ENCODE data around the gene DAB2IP. TPM values are rescaled to one million over a fixed set of nuclear protein-coding genes. Genes with fewer than 3 reads are reported as not detected.
"Not testable (repeated sequence)": the region's sequence is repeated elsewhere in the genome, so short reads cannot be mapped to it uniquely, and the experiment has no call there.

The DAB2IP gene
- total RNA-seq, 1 donor from 2014 or later: 53.0 TPM

DNA sequence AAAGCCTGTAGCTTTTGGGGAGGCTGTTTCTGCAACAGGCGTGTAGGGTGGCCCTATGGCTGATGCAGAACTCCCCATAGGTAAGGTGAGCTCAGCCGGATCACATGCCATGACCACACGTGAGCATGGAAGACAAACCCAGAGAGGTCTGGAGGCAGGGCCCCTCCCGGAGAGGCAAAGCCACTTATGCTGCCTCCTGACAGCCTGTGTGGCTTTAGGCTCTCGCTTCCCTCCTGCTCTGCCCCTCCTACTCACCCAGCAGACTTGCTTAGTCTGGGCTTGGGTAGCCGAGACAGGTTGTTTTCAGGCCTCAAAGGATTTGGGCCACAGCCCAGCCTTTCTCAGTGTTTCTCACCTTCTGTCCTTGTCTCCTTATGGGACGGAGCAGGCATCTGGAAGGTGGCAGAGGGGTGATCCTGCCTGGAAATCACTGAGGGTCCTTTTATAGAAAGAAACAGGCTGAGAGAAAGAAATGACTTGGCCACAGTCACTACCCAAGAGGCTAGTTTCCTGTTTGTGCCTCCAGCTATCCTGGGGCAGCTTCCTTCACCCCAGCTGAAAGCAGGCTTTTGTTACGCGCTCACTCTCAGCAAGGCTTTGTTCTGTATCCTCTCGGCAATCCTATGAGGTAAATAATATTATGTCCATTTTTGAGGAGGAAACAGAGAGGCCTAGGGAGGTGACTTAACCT is 89.9 kb downstream of the DAB2IP start:
- DNase-seq (ENCODE audit: missing footprints): no peak
- intact Hi-C loops (cut with DNase I): loop anchor here (5.0 kb wide), 2 partner anchors 121 to 194 kb away; no protein-coding TSS in a partner anchor
- no peak for ATAC-seq

- not testable (repeated sequence) for ATAC-seq; DNase-seq (ENCODE audit: missing footprints)
- intact Hi-C loops (cut with DNase I): loop anchor here (2.0 to 5.0 kb wide), 4 partner anchors 17 to 195 kb away; no protein-coding TSS in a partner anchor
Observed at GRCh38 chr9:121741919-121742283, 90.5 kb downstream of the DAB2IP start.

GRCh38 chr9:121742923-121743322 is 91.5 kb downstream of the DAB2IP start:
- ATAC-seq (no peak), DNase-seq (ENCODE audit: missing footprints) (no peak)
- intact Hi-C loops (cut with DNase I): loop anchor here (2.0 to 5.0 kb wide), 4 partner anchors 18 to 196 kb away; no protein-coding TSS in a partner anchor

DNA sequence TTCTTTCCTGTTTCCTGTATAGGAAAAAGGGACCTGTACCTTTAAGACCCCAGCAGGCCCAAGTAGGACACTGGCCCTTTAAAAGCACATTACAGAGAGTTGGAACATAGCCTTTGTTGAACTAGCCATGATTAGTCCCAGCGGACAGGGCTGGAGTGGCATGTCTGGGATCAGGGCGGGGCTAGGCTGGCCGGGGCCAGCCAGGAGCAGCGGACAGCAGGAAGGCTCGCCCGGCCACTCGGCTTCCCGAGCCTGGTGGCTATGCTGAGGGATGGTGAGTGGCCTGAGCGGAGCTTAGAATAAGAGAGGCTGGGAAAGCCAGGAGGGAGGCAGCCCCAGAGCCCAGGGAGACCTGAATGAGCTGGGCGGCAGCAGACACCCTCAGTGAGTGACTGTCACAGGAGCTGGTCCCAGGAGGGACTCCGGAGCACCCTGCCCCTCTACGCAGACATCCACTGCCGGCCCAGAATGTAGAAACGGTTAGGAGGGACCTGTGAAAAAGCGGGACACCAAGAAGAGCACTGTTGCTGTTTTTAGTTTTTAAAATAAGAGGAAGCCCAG is 92.1 kb downstream of the DAB2IP start:
- peak; percentile 93 for DNase-seq (ENCODE audit: missing footprints)
- ATAC-seq: peak; percentile 94
- intact Hi-C loops (cut with DNase I): loop anchor here (1.0 to 5.0 kb wide), 5 partner anchors 19 to 243 kb away; no protein-coding TSS in a partner anchor

DNA sequence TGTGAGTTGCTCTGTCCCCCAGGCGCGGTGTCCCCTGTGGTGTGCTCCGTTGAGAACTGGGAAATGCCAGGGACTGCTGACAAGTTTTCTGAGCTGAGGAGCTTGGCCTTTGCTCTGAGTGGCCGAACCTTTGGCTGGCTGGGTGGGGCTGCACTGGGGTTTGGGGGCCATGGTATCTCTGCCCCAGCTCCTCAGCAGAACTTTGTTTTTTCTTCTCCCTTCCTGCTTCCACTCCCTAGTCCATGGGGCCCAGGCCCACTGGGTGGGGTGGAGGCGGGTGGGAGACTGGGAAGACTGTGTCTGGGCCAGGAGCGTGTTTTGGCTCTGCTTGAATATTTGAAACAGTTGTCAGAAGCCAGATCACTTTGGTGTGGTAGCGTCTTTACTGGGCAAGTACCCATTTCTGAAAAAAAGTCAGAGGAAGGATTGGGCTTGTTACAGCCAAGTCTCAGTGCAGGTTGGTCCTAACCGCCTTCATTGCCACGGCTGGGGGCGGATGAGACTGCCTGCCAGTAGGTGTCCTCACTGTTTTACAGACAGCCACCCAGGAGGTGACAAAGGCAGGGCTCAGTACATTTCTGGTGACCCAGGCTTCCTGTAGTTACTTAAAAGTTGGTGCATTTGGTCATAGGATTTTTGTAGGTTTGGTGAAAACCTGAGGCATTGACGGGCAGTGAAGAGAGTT is 92.7 kb downstream of the DAB2IP start:
- DNase-seq (ENCODE audit: missing footprints) (no peak), ATAC-seq (peak; percentile 63)
- intact Hi-C loops (cut with DNase I): loop anchor here (1.0 to 5.0 kb wide), 3 partner anchors 118 to 242 kb away; no protein-coding TSS in a partner anchor

DNA sequence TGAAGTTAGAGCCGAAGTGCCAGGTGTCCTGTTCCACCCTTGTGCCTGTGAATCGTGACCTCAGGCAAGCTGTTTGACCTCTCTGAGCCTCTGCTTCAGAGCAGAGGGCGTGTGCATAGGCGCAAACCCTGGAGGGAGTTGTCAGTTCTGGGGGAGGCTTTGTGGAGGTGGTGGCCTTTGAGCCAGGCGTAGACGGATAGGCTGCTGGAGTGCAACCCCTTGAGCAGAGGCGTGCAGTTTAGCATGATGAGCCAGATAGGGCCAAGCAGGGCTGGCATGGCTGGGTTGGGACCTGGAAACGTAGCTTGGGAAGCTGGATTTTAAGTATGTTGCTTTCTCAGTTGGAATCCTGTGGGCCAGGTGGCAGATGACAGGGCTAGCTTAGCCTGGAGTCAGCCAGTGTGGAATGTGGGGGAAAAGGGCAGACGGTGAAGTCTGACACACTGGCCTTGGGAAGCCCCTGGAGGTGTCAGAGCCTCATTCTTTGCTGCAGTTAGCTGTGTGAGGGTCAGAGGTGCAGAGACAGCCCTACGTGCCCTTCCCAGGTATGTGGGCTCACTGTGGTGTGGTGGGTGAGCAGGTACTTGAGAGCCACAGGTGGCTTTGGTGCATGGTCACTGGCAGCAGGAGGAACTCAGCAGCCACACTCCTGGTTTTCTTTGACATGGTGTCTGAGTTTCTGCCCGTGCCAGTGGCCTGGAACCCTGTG is 93.4 kb downstream of the DAB2IP start:
- ATAC-seq (no peak), DNase-seq (ENCODE audit: missing footprints) (no peak)
- intact Hi-C loops (cut with DNase I): loop anchor here (1.0 to 5.0 kb wide), 3 partner anchors 117 to 241 kb away; no protein-coding TSS in a partner anchor

DNA sequence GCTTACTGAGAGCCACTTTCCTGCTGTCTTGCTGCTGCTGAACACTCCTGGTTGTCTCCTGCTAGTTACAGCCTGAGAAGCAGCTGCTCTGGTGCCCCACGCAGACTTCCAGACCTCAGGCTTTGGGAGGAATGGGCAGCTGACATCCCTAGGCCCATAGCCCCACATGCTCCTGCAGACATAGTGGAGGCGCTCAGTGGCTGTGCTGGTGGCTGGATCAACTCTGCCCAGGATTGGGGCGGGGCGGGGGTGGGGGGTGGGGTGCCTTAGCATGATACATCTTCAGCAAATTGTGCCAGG is 93.9 kb downstream of the DAB2IP start:
- intact Hi-C loops (cut with DNase I): no loop called here
- DNase-seq (ENCODE audit: missing footprints): no peak
- no peak for ATAC-seq

DNA sequence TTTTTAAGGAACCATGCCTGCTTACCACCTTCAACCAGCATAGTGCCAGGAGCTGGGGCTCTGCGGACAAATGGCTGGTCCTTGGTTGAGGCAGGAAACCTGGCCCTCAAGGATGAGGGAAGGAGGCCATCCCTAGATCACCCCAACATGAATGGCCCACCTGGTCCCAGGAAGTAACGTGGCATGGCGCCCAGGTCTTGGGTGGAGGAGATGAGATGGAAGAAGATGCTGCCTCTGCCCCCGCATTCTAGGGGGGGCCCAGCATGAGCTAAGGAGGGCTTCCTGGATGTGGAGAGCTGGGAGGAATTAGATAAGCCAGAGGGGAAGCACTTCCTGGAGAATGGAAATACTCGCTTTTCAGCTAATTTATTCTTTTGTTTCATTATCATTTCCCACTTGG is 95.0 kb downstream of the DAB2IP start:
- intact Hi-C loops (cut with DNase I): no loop called here
- ATAC-seq: no peak
- no peak for DNase-seq (ENCODE audit: missing footprints)

GRCh38 chr9:121746866-121747265 is 95.4 kb downstream of the DAB2IP start:
- intact Hi-C loops (cut with DNase I): no loop called here
- DNase-seq (ENCODE audit: missing footprints) (no peak), ATAC-seq (no peak)

- DNase-seq (ENCODE audit: missing footprints) (no peak), ATAC-seq (no peak)
- intact Hi-C loops (cut with DNase I): loop anchor here (2.0 kb wide), 1 partner anchor 17 kb away; no protein-coding TSS in a partner anchor
Observed at GRCh38 chr9:121748074-121748473, 96.6 kb downstream of the DAB2IP start.

DNA sequence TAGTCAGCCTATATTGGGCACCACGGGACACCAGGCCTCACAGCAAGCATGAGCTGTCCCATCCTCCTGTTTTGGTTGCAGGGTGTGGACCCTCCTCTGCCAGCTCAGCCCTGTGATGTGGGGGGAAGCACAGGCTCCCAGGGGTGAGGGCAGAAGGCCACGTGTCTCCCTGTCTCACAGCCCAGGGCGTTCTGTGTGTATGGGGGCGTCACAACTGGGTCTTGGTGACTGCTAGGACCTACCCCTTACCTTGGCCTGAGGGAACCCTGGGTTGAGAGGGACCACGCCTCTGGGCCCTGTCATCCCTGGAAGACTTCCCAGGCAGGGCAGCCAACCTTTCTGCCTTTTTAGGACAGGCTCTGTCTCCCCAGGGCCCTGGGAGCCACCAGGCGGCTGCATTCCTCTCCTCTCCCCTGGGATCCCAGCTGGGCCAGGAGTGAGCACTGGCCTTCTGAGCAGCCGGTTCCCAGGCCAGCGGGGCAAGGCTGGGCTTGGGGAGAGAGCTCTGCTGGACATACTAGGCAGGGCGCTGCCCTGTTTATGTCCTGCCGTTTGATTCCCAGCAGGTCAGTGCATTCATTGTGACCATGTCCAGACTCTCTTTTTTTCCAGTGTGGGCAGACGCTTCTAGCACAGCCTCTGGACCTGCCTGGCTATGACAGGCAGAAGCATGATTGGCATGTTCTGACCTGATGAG is 97.4 kb downstream of the DAB2IP start:
- intact Hi-C loops (cut with DNase I): loop anchor here (2.0 kb wide), 1 partner anchor 16 kb away; no protein-coding TSS in a partner anchor
- ATAC-seq: peak; percentile 64
- no peak for DNase-seq (ENCODE audit: missing footprints)

- intact Hi-C loops (cut with DNase I): loop anchor here (2.0 kb wide), 1 partner anchor 15 kb away; no protein-coding TSS in a partner anchor
- ATAC-seq (no peak), DNase-seq (ENCODE audit: missing footprints) (no peak)
Observed at GRCh38 chr9:121749614-121750013, 98.2 kb downstream of the DAB2IP start.

DNA sequence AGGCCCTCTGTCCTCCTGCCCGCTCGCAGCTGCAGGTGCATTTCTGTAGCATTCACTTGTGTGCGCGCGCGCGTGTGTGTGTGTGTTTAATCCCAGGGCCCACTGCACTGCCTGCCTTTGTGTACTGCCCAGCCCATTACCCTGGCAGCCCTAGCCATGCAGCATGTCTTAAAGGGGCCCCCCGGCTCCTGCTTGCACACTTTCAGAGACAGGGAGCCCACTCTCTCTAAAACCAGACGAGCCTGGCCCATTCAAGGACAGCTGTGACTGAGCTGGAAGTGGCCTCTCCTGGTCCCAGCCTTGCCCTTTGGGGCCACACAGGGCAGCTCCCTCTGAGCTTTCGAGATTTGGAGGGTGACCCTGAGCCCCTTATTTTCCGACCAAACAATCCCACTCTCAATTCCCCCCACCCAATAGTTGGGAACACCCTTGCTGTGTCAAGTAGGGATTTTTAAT is 98.9 kb downstream of the DAB2IP start:
- no peak for DNase-seq (ENCODE audit: missing footprints)
- intact Hi-C loops (cut with DNase I): no loop called here
- ATAC-seq: no peak

DNA sequence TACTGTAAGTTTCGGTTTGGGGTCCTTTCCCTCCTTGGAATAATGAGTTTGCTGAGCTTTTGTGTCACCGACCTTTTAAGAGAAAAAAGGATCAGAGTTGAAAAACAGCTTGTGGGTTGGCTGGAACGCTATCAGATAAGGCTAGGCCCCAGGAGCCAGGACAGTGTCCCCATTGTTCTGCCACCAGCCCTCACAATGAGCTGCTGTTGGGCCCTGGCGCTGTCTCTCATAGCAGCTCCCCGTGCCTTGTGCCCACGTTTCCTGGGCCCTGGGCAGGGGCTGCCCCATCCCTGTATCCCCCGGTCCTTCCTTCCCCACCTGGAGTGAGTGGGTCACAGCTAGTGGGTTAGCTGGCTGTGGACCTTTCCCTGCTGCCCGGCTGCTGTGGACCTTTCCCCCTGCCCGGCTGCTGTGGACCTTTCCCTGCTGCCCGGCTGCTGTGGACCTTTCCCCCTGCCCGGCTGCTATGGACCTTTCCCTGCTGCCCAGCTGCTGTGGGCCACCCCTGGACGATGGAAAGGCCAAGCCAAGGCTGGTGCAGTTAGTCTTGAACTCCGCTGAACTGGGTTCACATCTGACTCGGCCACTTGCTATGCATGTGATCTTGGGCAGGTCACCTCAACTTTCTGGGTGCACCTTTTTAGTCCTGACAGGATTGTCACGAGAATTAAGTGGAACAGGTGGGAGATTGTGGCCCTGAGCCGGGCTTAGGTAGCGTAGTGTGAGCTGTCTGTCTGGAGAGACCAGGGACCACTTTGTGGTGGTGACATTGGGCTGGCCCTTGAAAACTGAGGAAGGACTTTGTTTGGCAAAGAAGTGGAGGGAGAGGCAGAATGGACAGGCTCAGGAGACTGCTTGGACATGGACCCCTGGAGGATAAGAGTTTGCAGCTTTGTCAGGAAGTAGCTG is 99.5 kb downstream of the DAB2IP start:
- intact Hi-C loops (cut with DNase I): no loop called here
- DNase-seq (ENCODE audit: missing footprints) (no peak), ATAC-seq (no peak)

- intact Hi-C loops (cut with DNase I): no loop called here
- ATAC-seq (peak; percentile 21), DNase-seq (ENCODE audit: missing footprints) (no peak)
Observed at GRCh38 chr9:121751686-121752445, 100.4 kb downstream of the DAB2IP start.

GRCh38 chr9:121752929-121753328 is 101.5 kb downstream of the DAB2IP start:
- intact Hi-C loops (cut with DNase I): no loop called here
- no peak for DNase-seq (ENCODE audit: missing footprints)

More at GRCh38 chr9:121752929-121753328, 101.5 kb downstream of the DAB2IP start:
- no peak for ATAC-seq

Data from Right ventricle myocardium inferior (tissue), 1 donor.